Sigmoid colon (tissue), 4 donors: ENCODE data around the gene SLC8A1.

Experiments
- CTCF ChIP-seq, 4 experiments: fragments of 450-650 bp in 3 of 4; fragments of 200-600 bp in 1 of 4; IDR thresholded peaks; one replicate each; pipeline ENCODE4 v1.5.1; 2016 to 2019; ENCODE audit warnings: antibody characterized with exemption in 4 of 4, mild to moderate bottlenecking in 3 of 4, moderate library complexity in 2 of 4
- POLR2A ChIP-seq, 2 donors: fragments of 450-650 bp; IDR thresholded peaks; one replicate each; pipeline ENCODE4 v1.6.1; 2016; ENCODE audit warnings: antibody characterized with exemption in 2 of 2, mild to moderate bottlenecking in 2 of 2, moderate library complexity in 2 of 2
- POLR2AphosphoS5 ChIP-seq, 4 donors: sonication (generic); formaldehyde crosslinking; IDR thresholded peaks; one replicate each; pipeline ENCODE4 v1.6.1; 2017; ENCODE audit warnings: antibody characterized with exemption in 4 of 4

GRCh38 chr2:40254611-40255010 lies 197.3 kb downstream of the SLC8A1 start:
- TF ChIP-seq POLR2A (IDR thresholded peaks at IDR 0.05) (no peak), CTCF (IDR thresholded peaks at IDR 0.05) (no peak), POLR2AphosphoS5 (IDR thresholded peaks at IDR 0.05) (no peak)
